HG03135 (cell line): ENCODE measurements around the gene RGS11.
"Not testable (repeated sequence)": the region's sequence is repeated elsewhere in the genome, so short reads cannot be mapped to it uniquely, and the experiment has no call there.

ENCODE experiments used
- ATAC-seq: cut with Tn5 transposase; IDR thresholded peaks from one replicate; pipeline ENCODE4 v1.9.1; 2021; ENCODE audit warnings: mild to moderate bottlenecking, moderate library complexity; ENCODE audit not compliant: unreplicated experiment

The RGS11 gene

DNA sequence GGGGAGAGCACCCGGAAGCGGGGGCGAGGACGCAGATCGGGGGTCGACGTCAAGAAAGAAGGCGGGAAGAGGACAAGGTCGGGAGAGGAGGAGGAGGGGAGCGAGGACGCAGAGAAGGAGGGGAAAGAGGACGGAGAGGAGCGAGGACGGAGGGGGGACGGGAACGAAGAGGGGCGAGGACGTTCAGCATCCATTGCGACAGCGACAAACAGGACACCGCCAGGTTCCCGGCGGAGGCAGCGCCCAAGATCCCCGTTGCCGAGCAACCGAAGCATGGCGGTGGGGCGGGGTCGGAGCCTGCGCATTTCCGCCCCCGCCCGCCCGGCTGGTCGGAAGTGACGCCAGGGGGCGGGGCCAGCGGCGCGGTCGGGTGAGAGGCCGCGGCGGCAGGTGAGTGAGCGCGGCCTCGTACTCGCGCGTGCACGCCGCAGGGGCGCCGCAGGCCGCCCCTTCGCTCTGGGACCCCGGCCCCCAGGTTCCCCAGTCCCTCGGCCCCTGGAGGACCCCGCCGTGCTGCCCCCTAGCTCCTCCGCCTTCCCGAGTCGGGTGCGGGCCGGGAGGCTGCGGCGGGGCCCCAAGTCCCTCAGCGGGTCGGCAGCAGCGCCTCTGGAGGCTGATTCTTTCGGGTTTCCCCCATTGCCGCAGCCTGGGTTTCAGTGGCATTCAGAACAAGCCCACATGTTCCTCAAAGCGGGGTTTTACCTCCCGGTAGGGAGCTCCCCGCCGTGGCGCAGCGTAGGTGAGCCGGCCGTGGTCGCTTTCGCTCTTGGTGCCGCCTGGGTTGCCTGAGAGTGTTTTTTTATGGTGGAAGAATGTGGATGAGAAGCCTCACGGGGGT, 41.1 kb downstream of the RGS11 start, which contains the start of gene FAM234A:
FAM234A (plus strand) TSS at position 354 of the 838 bp plus-strand sequence. CDS start 19,593 bp downstream, outside the sequence.
- ATAC-seq, result peak; percentile 88

DNA sequence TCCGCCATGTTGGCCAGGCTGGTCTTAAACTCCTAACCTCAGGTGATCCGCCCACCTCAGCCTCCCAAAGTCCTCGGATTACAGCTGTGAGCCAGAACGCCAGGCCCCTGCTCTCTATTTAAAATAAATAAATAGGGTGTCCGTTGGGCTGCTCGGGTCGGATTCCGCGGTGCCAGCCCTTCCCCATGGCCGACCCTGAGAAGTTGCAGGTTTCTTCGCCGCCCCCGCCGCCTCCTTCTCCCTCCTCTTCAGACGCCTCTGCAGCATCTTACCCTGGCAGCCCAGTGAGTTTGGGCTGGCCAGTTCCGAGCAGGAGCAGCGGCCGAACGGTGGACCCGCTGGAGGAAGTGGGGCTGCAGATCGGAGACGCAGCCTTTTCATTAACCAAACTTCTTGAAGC, 44.8 kb downstream of the RGS11 start:
- no peak for ATAC-seq

DNA sequence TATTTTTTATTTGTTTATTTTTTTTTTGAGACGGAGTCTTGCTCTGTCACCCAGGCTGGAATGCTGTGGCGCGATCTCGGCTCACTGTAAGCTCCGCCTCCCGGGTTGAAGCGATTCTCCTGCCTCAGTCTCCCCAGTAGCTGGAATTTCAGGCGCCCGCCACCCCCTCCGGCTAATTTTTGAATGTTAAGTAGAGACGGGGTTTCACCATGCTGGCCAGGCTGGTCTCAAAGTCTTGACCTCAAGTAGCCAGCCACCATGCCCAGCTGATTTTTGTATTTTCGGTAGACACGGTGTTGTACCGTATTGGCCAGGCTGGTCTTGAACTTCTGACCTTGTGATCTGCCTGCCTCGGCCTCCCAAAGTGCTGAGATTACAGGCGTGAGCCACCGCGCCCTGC, 45.4 kb downstream of the RGS11 start:
- not testable (repeated sequence) for ATAC-seq

DNA sequence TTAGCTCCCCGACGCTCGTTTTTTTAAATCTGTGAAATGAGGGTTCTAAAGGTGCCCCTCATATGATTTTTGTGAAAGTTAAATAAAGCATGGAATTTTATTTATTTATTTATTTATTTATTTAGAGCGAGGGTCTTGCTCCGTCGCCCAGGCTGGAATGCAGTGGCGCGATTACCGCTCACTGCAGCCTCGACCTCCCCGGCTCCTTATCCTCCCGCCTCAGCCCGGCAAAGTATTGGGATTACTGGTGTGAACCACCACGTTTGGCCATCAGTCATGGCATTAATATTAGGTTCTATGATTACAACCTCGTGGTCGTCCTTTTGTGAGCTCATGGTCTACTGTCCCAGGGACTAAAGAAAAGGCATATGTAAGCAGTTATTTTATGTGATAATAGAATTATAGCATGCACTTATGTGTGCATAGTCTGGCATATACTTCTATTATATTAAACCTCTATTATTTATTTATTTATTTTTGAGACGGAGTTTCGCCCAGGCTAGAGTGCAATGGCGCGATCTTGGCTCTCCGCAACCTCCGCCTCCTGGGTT, 45.9 kb downstream of the RGS11 start:
- no peak for ATAC-seq

DNA sequence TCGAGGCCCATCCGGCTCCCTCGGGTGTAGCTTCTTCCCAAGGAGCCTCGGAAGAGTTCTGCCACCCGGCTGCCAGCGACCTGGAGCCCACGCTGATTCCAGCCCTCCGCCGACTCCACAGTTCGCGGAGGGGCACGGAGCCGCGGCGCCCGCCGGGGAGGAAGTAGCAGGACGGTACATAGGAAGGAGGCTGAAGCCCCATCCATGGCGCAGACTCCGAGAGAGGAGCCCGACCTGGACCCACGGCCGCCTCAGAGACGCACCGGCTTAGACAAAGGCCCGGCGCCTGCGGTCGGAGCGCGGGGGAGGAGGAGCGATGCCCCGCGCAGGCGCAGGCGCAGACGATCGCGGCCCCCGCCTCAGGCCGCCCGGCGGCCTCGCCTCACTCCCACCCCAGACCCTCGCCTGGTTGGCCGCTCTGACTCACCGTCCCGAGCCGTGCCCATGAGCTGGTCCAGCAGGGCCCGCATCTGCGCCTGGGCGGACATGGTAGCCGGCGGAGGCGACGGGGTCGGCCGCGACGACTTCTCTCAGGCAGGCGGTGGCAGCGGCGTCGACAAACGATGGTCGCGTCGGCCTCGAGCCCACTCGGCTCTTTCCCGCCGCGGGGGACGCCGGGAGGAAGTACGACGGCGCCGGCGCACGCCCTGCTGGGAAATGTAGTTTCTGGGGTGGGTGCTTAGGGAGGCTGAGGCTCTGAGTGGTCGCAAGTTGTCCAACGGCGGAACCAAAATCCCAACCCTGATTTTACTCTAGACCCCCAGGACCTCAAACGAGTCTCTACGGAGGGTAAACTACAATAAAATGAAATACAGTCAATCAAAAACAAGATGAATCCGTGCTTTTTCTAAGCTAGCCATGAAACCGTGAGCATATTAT, 46.7 kb downstream of the RGS11 start, which contains the start of gene LUC7L:
LUC7L (minus strand) TSS at position 598 of the 879 bp plus-strand sequence; CDS start at position 488, 110 bp downstream.
- ATAC-seq, result peak; percentile 82

DNA sequence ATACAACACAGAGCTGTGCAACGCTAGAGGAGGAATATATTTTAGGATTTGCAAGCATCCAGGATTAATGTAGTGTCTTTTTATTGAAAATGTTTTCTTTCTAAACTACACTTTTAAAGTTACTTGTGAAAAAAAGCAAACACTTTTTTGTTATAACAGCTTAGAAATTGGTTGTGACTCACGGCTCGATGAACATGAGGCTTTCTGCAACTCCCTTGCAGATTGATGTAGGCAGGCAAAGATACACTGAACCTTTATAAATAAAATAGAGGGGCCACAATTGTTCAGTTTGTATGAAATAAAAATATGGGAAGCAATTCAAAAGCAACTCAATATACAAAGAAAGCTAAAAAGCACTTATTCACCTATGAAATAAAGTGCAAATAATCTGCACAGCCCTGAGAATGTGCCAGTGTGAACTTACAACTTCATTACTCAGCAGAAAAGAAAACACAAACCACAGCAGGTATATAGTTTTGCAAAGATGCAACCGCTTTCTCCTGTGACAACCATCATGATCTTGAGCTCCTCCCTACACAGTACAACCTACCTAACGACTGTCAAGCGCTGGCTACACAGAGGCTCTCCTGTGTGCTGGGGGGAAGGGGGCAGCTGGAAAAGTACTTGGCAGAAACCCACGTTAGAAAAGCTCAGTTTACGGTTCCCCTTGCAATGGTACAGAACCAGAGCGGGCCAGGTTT, 47.4 kb downstream of the RGS11 start:
- ATAC-seq, result no peak

DNA sequence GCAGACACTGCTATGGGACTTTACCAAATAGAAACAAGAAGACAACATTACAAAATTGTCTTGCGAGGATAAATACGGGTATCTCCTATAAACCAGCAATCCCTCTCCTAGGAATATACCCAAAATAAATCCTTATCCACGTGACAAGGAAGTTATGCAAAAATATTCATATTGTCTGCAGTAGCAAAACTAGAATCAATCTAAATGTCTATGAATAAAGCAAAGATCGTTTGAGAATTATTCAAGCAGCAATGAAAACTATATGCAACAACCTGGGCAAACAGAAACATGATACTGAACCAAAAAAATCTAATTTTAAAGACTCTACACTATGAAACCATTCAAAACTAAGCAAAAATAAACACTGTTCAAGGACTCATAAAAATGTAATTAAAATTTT, 55.7 kb downstream of the RGS11 start:
- no peak for ATAC-seq
